ENCODE results near the gene COL6A2.
"Not testable (repeated sequence)": the region's sequence is repeated elsewhere in the genome, so short reads cannot be mapped to it uniquely, and the experiment has no call there.

COL6A2 gene

DNA sequence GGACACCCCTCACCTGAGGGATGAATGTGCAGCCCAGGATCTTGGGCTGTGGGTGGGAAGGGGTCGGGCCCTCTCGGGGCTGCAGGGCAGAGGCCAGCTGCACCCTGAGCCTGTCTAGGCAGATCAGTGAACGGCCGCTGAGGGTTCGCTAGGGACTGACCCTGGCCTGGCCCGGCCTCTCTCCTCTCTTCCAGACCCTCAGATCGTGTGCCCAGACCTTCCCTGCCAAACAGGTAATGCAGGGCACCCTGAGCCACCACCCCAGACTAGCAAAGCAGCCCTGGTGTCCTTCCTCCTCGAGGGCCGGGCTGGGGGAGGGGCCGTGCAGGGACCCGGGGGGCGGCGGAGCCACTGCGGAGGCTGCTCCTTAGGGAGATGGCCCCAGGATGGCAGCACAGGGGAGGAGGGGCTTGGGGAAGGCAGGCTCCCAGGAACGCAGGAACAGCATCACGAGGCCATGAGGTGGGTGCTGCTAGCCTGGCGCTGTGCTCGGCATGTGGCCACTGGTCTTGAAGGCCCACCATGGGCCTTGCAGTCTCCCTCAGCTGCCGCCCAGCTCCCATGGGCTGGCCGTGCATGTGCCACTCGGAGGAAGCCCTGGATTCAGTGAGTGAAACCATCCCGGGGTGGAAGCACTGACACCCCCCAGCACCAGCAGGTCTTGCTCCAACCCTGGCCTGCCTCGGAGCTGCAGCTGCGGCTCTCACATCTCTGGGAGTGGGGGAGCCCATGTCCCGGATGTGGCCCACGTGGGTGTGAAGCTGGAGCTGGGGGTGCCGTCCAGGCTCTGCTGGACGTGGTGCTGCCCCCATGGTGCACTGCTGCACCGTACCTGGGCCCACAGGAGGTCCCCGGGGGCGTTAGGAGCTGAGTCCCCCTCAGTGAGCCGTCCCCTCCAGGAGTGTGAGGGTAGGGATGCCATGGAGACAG lies 28.7 kb downstream of the COL6A2 start:
- no peak for DNase-seq

DNA sequence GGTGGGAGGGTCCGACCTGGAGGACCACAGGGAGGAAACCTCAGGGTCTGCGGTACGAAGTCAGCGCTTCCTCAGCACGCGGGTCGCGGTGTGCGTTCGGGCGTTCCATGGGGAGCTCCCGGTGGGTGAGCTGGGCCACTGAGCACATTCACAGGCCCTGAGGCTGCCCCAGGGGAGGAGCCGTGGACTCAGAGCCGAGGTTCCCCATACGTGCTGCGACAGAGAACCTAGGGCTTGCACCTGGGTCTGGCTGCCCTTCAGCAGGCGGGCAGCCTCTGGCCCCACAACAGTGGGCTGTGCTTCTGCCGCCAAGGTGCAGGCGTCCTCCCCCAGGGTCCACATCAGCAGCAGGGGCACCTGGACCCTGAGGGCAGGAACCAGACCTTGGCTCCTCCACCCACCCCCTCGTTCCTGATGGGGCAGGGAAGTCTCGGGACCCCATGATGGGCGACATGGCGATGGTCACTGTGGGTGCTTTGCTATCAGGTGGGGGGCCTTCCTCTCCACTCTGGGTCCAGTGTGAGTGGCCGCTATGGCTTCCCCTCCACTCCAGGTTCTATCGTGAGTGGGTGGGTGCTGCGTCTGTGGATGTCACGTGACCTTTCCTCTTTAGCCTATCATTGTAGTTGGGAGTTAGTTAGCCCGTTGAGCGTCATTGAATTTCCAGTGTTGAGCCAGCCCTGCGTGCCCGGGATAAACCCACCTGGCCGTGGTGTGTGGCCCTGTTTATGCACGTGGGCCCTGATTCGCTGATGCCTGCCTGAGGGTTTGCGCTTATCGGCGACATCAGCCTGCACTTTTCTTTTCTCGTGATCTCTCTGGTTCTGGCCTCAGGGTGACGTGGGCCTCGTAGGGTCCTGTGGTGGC lies 29.6 kb downstream of the COL6A2 start:
- DNase-seq: no peak

DNA sequence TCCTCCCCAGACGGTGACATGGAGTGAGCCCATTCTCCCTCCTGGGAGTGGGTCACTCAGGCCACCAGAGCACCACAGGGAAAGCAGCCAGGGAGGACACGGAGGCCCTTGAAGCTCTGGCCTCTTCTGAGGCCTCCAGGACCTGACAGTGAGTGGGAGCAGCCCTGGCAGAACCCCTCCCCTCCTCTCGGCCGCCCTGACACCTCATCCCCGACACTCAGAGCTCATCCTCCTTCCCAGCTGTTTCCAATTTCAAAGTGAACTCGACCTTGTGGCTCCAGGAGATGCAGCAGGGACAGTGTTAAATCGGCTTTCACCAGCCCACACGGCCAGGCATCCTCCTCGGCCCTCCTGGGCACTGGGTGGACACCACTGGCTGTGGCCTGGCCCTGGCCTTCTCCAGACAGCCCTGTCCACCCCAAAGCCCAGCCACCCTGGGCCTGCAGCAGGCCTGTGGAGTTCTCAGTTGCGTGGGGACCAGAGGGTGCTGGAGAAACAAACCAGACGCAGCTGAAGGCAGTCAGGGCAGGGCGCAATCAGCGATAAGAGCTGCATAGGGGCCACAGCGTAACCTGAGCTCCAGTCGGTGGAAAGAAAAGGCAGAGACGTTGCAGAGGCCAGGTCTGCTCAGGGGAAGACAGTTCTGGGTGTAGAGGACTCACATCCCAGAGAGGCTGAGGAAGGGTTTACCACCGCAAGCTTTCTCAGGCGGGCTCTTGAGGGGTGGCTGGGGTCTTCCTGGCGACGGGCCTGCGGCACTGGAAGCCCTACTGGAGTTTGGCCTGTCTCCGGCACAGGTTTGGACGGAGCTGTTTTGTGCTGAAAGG lies 30.4 kb downstream of the COL6A2 start:
- DNase-seq: no peak

DNA sequence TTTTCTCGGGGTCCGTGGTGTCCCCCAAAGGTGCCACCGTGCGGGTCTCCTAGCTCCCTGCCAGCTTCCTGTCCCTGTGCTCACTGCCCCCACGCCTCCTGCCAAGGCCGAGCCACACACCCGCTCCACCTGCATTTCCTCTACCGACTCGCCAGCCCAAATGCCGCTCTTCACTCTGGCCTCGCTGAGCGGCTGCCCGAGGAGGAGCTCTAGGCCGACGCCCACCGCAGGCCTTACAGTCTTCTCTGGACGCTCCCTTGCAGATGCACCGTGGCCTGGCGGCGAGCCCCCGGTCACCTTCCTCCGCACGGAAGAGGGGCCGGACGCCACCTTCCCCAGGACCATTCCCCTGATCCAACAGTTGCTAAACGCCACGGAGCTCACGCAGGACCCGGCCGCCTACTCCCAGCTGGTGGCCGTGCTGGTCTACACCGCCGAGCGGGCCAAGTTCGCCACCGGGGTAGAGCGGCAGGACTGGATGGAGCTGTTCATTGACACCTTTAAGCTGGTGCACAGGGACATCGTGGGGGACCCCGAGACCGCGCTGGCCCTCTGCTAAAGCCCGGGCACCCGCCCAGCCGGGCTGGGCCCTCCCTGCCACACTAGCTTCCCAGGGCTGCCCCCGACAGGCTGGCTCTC lies 31.1 kb downstream of the COL6A2 start:
- DNase-seq: no peak

DNA sequence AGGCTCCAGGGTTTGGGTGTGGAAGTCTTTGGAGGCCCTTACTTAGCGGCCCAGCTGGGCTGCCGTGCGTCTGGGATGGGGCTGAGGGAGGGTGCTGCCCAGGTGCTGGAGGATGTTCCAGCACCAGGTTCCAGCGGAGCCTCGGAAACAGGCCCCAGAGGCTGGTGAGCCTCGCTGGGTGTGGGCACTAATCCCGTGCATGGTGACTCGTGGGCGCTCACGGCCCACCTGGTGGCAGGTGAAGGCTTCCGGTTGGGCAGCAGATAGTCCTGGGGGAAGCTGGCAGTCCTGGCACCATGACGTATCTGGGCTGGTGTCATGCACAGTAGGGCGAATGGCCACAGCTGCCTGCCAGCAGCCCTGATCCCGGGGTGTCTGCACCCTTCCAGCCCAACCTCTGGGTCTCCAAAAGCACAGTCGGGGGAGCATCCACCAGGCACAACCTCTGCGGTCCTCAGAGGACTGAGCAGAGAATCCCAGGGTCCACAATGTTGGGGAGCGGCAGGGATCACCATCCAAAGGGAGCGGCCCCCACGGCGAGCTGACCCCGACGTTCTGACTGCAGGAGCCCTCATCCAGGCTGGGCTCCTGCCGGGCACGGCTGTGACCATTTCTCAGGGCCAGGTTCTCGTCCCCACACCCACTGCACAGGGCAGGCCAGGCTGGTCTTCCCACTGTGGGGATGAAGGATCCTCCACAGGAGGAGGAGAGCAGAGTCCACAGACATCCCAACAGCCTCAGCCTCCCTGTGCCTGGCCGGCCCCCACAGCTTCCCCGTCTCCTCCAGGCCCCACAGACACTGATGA lies 32.1 kb downstream of the COL6A2 start:
- no peak for DNase-seq

DNA sequence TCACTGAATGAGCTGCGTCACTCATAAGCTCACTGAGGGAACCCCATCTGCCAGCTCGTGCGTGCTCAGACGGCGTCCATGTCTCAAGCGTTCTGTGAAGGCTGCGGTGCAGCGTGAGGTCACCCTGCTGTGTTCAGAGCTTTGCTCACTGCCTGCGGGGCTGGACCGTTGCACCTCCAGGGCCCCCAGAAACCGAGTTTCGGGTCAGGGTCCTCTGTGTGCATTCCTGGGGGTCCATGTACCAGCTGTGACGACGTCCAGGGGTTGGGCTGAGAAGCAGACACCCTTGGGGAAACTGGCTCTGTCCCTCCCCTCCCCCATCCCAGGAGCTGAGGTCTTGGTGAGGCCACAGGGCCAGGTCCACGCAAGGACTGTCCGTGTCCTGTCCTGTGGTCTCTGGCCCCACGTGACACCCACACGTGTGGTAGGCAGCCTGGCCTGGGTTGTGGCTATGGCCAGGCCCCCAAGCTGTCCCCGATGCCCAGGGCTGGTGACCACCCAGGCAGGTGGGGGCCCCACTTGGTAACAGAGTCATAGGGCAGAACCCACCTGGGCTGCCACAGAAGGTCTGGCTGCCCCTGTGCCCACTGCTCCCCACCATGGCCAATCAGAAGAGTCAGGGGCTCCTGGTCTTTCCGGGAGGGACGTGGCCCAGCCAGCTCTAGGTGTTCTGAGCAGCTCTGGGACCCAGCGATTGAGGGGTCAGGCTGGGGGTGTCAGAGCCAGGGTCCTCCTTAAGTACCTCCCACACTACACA lies 33.1 kb downstream of the COL6A2 start:
- DNase-seq: no peak

DNA sequence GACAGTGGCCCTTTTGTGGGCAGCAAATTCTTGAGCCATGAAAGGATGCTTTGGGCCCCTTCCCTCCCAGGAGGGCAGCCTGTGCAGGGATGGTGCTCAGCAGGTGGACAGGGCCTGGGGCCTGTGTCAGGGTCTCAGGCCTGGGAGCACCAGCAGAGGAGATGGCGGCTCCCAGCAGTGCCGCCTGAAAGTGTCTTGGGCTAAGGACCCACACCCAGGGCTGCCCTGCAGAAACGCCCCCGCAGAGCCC lies 33.6 kb downstream of the COL6A2 start:
- DNase-seq: no peak

DNA sequence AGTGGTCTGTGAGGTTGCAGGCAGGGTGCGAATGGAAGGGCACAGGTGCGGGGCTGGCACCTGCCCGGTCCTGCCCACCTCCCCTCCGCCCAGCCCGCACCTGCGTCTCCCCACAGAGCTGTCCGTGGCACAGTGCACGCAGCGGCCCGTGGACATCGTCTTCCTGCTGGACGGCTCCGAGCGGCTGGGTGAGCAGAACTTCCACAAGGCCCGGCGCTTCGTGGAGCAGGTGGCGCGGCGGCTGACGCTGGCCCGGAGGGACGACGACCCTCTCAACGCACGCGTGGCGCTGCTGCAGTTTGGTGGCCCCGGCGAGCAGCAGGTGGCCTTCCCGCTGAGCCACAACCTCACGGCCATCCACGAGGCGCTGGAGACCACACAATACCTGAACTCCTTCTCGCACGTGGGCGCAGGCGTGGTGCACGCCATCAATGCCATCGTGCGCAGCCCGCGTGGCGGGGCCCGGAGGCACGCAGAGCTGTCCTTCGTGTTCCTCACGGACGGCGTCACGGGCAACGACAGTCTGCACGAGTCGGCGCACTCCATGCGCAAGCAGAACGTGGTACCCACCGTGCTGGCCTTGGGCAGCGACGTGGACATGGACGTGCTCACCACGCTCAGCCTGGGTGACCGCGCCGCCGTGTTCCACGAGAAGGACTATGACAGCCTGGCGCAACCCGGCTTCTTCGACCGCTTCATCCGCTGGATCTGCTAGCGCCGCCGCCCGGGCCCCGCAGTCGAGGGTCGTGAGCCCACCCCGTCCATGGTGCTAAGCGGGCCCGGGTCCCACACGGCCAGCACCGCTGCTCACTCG lies 34.1 kb downstream of the COL6A2 start:
- no peak for DNase-seq

DNA sequence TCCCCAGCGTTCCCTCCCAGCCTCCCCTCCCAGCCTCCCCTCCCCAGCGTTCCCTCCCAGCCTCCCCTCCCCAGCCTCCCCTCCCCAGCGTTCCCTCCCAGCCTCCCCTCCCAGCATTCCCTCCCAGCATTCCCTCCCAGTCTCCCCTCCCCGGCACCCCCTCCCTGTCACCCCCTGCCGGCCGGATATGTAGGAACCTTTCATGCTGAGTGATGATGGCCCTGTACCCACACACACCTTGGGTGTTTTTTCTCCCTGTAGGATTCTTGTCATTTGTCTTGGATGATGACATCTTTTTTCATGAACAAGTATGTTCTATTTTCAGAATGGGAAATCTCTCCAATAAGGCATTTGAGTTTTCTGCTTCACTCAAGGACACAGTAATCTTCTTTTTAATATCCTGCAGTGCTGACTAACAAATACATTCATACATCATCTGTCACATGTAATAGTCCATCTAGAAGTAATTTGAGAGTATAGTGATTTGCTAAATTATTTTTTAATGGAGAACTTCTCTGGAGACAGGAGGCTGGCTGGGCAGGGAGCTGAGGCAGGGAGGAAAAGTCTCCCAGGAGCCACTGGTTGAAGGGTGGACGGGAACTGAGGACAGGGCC lies 38.0 kb downstream of the COL6A2 start:
- DNase-seq: no peak

DNA sequence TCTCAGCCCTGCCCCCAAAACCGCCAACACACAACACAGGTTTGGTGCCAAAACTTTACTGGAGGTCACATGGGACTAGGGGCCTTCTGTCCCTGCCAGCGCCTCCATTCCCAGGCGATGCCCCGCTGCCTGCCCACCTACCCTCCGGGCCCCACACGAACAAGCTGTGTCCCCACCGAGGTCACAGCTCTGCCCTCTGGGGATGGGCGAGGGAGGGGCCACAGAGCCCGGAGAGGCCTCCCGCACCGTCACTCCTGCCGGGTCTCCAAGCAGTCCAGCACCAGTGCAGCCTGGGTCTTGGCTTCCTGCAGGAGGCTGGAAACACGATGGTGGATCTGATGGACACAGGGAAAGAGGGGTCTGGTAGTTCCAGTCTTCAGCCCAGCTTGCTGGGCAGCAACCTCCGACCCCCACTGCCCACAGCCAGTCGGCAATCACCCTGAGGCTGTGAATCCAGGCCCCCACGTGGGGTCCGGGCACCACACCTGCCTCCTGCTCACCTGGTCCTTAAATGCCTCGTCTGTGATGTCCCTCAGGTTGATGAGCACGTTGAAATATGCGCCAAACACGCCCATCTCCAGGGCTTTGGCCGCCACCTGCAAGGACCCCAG lies 38.9 kb downstream of the COL6A2 start:
- no peak for DNase-seq

DNA sequence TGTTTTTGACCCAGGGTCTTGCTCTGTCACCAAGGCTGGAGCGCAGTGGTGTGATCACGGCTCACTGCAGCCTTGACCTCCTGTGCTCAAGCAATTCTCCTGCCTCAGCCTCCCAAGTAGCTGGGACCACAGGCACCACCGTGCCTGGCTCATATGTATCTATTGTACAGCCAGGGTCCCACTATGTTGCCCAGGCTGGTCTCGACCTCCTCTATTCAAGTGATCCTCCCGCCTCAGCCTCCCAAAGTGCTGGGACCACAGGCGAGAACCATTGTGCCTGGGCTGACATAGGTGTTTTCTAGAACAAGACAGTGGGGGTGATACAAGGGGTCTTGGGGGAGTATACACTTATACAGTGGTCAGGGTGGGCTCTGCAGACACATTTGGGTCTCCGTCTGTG lies 40.0 kb downstream of the COL6A2 start:
- DNase-seq: no peak

DNA sequence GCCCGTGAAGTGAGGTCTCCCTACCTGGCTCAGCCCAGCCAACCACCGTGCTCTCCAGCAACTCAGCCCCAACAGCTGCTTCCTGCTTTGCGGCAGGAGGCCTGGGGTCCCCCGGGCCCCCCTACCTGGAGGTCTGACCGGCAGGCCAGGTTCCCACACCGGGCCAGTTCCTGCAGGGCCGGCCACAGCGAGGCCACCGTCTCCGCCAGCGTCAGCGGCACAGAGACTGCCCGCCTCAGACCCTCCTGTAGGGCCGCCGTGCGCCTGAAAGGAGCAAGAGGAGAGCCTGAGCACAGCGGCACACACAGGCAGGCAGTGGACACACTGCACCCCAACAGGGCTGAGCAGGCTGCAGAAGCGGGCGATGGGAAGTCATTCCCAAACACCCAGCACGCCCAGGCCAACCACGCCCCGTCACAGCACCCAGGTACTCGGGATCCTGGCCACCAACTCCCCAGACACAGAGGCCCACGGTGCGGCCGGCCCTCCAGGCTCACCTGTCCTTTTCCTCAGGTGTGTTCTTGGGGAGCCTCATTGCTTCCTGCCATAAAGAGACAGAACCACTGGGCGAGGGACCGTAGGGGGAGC lies 40.6 kb downstream of the COL6A2 start:
- no peak for DNase-seq

DNA sequence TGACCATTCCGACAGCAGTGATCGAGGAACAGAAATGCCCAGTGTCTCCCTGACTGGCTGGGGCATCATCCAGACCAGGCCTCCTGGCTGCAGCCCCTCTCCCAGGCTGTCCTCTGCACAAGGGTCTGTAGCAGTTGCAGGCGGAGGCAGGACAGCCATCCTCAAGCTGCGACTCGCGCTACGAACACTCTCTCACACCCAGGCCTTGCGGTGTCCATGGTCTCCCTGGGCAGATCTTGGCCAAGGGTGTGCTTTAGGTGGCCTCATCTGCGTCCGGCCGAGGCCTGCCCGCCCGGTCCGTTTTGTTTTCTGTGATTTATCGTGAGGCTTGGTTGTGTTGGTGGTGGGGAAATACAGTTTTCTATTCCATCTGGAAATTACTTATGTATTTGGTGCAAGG lies 41.8 kb downstream of the COL6A2 start:
- no peak for DNase-seq

DNA sequence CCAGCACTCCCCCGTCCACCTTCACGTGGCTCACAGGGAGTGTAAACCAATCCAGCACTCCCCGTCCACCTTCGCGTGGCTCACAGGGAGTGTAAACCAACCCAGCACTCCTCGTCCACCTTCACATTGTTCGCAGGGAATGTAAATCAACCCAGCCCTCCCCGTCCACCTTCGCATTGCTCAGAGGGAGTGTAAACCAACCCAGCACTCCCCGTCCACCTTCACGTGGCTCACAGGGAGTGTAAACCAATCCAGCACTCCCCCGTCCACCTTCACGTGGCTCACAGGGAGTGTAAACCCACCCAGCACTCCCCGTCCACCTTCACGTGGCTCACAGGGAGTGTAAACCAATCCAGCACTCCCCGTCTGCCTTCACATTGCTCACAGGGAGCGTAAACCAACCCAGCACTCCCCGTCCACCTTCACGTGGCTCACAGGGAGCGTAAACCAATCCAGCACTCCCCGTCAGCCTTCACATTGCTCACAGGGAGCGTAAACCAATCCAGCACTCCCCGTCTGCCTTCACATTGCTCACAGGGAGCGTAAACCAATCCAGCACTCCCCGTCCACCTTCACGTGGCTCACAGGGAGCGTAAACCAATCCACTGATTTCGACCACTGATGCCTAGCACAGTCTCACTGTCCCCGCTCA lies 42.6 kb downstream of the COL6A2 start:
- DNase-seq: not testable (repeated sequence)

DNA sequence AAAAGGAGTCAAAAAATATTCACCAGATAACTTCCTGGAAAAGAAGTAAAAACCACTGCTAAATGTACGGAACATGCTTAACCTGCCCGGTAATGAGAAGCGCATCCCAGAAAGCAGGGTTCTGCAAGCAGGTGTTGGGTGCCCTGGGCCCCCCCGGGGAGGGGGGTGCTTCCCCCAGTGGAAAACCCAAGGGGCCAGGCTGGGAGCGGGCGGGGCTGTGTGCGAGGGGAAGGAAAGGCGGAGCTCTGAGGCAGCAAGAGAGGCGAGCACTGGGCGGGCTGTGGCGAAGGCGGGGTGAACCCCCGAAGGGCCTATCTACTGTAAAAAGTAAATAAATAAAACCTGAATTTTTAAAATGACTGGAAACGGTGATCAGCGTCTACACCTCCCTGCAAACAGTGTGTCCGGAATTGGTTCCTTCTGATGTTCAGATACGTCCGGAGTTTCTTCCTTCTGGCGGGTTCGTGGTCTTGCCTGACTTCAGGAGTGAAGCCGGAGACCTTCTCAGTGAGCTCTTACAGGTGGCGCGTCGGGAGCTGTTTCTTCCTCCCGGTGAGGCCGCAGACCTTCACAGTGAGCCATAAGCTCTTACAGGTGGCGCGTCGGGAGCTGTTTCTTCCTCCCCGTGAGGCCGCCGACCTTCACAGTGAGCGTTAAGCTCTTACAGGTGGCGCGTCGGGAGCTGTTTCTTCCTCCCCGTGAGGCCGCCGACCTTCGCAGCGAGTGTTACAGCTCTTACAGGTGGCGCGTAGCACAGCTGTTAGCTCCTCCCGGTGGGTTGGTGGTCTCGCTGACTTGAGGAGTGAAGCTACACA lies 44.1 kb downstream of the COL6A2 start:
- DNase-seq: no peak

DNA sequence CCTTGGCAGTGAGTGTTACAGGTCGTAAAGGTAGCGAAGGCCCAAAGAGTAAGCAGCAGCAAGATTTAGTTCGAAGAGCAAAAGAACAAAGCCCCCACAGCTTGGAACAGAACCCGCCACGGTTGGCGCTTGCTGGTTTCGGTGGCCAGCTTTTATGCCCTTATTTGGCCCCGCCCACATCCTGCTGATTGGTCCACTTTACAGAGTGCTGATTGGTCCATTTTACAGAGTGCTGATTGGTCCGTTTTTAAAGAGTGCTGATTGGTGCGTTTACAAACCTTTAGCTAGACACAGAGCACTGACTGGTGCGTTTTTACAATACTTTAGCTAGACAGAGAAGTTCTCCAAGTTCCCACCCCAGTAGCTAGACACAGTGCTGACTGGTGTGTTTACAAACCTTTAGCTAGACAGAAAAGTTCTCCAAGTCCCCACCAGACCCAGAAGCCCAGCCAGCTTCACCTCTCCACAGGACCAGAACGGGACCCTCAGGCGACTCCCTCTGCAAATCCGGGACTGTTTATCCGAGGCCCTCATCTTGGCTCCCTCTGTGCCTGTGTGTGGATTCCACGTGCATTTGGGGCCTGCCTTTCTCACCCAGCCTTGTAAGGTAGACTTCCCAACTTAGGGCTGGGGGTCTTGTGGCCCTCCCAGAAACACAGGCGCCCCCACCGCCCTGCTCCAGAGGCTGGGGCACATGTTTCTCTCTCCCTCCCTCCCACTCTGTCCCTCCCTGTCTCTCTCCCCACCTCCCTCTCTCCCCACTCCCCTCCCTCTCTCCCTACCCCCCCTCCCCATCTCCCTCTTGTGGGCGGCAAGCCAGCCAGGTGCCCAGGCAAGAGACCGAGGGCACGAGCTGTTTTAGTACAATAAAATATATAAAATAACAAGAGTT lies 44.9 kb downstream of the COL6A2 start:
- DNase-seq: no peak

Measured in central memory CD4-positive, alpha-beta T cell (primary cell).